Skeletal muscle satellite cell (primary cell): ENCODE data around the gene POLG2.
A peak's percentile ranks its signal among the peaks of the same experiment; 100 is the strongest.
"Not testable (repeated sequence)": the region's sequence is repeated elsewhere in the genome, so short reads cannot be mapped to it uniquely, and the experiment has no call there.

ENCODE experiments used
- H3K27me3 ChIP-seq: 2 replicates; pipeline ENCODE4 v1.7.0; 2013; ENCODE audit warnings: low read length; ENCODE audit not compliant: control insufficient read depth, insufficient read depth
- H3K36me3 ChIP-seq: 2 replicates; pipeline ENCODE4 v1.7.0; 2013; ENCODE audit warnings: mild to moderate bottlenecking, control low read depth, low read length; ENCODE audit not compliant: insufficient read depth
- H3K4me1 ChIP-seq: 2 replicates; pipeline ENCODE4 v1.7.0; 2013; ENCODE audit warnings: low read length; ENCODE audit not compliant: control insufficient read depth, insufficient read depth
- H3K4me2 ChIP-seq: 2 replicates; pipeline ENCODE4 v1.7.0; 2013; ENCODE audit warnings: mild to moderate bottlenecking, low read length
- H3K4me3 ChIP-seq: 2 replicates; pipeline ENCODE4 v1.7.0; 2013; ENCODE audit warnings: low read length
- H3K9ac ChIP-seq: 2 replicates; pipeline ENCODE4 v1.7.0; 2013; ENCODE audit warnings: mild to moderate bottlenecking, low read depth, low read length, moderate library complexity
- H3K9me3 ChIP-seq: replicated peaks from 2 replicates; pipeline ENCODE4 v1.7.0; 2013; ENCODE audit warnings: mild to moderate bottlenecking, control low read depth, low read length

Gene POLG2

DNA sequence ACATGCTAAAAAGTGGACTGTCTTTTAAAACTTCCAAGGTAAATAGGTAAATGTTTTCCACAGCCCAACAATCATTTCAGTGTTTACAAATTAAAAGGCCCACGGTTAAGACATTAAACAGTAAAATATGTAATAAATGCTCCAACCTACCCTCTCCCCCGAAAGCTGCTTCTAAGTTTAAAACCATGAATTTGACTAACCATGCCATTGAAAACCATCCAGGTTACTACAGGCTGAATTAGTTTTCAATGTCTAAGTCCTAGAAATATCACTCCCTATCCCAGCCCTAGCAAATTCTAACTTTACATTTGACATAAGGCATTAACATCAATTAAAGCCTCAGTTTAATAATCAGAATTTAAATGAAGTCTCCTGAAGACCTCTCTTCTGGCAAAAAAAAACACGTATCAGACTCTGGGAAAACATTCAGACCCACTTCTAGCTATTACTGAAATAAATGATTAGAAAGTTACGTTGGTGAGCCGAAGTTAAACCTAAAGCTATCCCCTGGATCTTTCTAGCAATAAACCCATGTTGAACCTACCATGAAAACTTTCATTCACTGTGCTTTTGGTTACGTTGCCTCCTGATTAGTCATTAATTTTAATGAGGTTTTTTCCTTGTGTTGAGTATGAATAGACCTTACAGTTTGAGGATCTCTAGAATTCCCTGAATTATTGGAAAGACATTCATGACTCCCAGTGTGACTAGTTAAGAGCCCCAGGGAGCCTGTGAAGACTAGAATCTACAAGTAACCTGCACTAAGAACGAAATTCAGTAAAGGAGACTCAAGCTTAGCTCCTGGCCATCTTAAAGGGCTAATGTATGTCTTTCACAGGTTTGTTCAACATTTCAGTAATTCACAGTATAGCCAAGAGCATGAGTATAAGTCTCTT, 1.7 kb upstream of the POLG2 start:
- Histone ChIP-seq H3K9ac (peak overlapping the region; percentile 80), H3K4me2 (peak overlapping the region; percentile 91), H3K4me1 (peaks cover 65% of the 10 kb centered on the region), H3K4me3 (no peak overlapping the region), H3K9me3 (no peaks in the 10 kb centered on the region), H3K27me3 (no peaks in the 10 kb centered on the region), H3K36me3 (peaks cover 62% of the 10 kb centered on the region)

DNA sequence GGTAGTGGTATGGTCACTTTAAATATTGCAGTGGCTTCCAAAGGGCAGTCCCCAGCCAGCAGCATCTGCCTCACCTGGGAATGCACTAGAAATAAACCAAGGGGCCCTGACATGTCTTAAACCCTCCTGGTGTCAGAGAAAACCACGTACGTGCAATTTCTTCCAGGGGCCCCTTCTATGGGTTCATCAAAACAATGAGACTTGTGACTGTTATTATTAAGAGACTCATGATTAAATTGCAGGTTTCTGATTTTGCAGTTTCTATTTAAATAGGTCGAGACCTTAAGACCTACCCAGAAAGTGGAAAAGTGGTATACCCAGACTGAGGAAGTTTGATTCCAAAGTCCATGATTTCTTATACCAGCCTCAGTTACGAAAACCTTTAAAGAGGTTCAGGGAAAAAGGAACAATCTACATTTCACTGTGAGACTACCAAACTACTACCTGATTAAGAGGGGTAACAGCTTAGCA, 746 bp upstream of the POLG2 start:
- H3K4me1 ChIP-seq, result peaks cover 56% of the 10 kb centered on the region

GRCh38 chr17:64496348-64496785, 487 bp downstream of the POLG2 start:
- peaks cover 48% of the 10 kb centered on the region for H3K4me1 ChIP-seq
- peaks cover 52% of the 10 kb centered on the region for H3K36me3 ChIP-seq

More for the DNA sequence above, 746 bp upstream of the POLG2 start:
- peak overlapping the region; percentile 91 for H3K4me2 ChIP-seq
- no peaks in the 10 kb centered on the region for H3K27me3 ChIP-seq
- H3K9me3 ChIP-seq, result no peaks in the 10 kb centered on the region
- H3K36me3 ChIP-seq, result peaks cover 57% of the 10 kb centered on the region
- peak overlapping the region; percentile 85 for H3K4me3 ChIP-seq
- H3K9ac ChIP-seq, result peak overlapping the region; percentile 80

DNA sequence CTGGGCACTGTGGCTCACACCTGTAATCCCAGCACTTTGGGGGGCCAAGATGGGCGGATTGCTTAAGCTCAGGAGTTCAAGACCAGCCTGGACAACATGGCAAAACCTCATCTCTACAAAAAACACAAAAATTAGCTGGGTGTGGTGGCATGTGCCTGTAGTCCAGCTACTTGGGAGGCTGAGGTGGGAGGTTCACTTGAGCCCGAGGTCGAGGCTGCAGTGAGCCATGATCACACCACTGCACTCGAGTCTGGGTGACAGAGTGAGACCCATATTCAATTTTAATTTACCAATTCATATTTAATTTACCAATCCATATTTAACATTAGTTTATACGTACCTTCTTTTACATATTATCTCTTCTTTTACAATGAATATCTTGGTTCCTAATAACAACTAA, 1.6 kb downstream of the POLG2 start:
- Histone ChIP-seq H3K4me2 (peak overlapping the region; percentile 91), H3K4me1 (peaks cover 38% of the 10 kb centered on the region), H3K36me3 (peaks cover 49% of the 10 kb centered on the region)
- not testable (repeated sequence) for H3K4me3 ChIP-seq, H3K9me3 ChIP-seq, H3K27me3 ChIP-seq, H3K9ac ChIP-seq

More at GRCh38 chr17:64496348-64496785, 487 bp downstream of the POLG2 start:
- H3K9me3 ChIP-seq, result no peaks in the 10 kb centered on the region
- H3K27me3 ChIP-seq, result no peaks in the 10 kb centered on the region
- peak overlapping the region; percentile 80 for H3K9ac ChIP-seq
- H3K4me2 ChIP-seq, result peak overlapping the region; percentile 91
- H3K4me3 ChIP-seq, result peak overlapping the region; percentile 85

- Histone ChIP-seq H3K9ac (no peak overlapping the region), H3K27me3 (no peaks in the 10 kb centered on the region), H3K4me3 (no peak overlapping the region), H3K4me1 (peaks cover 26% of the 10 kb centered on the region), H3K4me2 (no peak overlapping the region), H3K36me3 (peaks cover 47% of the 10 kb centered on the region), H3K9me3 (no peaks in the 10 kb centered on the region)
These were observed 2.7 kb downstream of the POLG2 start for GRCh38 chr17:64494121-64494520.

- Histone ChIP-seq H3K9me3 (no peaks in the 10 kb centered on the region), H3K27me3 (no peaks in the 10 kb centered on the region), H3K4me2 (no peak overlapping the region), H3K4me1 (peaks cover 12% of the 10 kb centered on the region), H3K36me3 (peaks cover 32% of the 10 kb centered on the region), H3K9ac (no peak overlapping the region), H3K4me3 (no peak overlapping the region)
These were observed 4.3 kb downstream of the POLG2 start for GRCh38 chr17:64492481-64493109.

DNA sequence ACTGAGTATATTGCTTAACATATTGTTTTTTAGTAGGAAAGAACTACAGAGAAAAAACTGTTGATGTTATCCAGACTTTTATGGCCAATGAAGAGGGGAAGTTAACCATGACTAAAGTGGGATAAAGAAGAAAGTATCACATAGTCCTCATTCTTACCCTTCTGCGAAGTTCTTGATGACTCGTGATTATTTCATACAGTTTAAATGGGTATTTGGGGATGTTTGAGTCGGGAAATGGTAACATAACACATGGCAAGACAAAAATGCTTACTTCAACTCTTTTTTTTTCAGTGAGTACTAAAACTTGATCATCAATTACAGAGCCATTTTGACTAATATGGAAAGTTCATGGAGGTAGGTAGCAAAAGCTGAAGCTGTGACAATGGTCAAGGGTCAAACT, 4.9 kb downstream of the POLG2 start:
- no peaks in the 10 kb centered on the region for H3K9me3 ChIP-seq
- H3K4me1 ChIP-seq, result peaks cover 7% of the 10 kb centered on the region
- H3K27me3 ChIP-seq, result no peaks in the 10 kb centered on the region
- H3K4me2 ChIP-seq, result no peak overlapping the region
- H3K36me3 ChIP-seq, result peaks cover 29% of the 10 kb centered on the region
- H3K4me3 ChIP-seq, result no peak overlapping the region
- no peak overlapping the region for H3K9ac ChIP-seq

DNA sequence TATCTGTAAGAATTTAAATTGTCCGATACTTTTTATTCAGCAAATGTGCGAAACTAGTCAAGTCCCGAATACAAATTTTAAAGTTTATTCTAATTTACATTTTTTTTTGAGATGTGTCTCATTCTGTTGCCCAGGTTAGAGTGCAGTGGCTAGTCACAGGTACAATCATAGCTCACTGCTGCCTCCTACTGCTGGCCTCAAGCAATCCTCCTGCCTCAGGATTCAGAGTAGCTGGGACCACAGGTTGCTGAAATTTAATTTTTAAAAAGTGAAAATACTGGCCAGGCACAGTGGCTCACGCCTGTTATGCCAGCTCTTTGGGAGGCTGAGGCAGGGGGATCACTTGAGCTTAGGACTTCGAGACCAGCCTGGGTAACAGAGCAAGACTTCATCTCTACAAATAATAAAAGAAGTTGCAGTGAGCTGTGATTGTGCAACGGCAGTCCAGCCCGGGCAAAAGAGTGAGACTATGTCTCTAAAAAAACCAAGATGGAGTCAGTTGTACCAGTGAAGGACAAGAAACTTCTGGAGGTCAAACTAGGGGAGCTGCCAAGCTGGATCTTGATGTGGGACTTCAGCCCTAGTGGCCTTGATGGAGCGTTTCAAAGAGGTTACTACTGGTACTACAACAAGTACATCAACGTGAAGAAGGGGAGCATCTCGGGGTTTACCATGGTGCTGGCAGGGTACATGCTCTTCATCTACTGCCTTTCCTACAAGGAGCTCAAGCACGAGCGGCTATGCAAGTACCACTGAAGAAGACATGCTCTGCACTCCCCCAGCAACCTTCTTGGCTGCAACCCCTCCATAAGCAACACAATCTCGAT, 5.6 kb downstream of the POLG2 start:
- H3K36me3 ChIP-seq, result peaks cover 33% of the 10 kb centered on the region
- H3K9me3 ChIP-seq, result no peaks in the 10 kb centered on the region
- no peak overlapping the region for H3K9ac ChIP-seq
- no peak overlapping the region for H3K4me2 ChIP-seq
- peaks cover 7% of the 10 kb centered on the region for H3K4me1 ChIP-seq
- no peaks in the 10 kb centered on the region for H3K27me3 ChIP-seq
- H3K4me3 ChIP-seq, result no peak overlapping the region

DNA sequence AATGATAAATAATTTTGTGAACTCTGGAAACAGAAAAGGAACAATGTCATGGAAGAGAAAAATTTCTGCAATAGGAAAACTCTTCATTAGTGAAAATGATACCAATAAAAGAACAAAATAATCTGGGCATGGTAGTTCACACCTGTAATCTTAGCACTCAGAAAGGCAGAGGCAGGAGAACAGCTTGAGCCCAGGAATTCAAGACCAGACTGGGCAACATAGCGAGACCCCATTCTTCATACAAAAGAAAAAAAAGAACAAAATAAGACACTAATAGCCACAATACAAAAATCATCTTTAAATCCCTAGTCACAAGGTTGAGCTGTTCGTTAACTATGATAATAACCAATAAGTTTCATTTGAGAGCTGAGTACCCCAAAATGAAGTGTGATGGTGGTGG, 8.6 kb downstream of the POLG2 start:
- H3K4me3 ChIP-seq, result no peak overlapping the region
- no peak overlapping the region for H3K4me2 ChIP-seq
- no peaks in the 10 kb centered on the region for H3K4me1 ChIP-seq
- peaks cover 43% of the 10 kb centered on the region for H3K36me3 ChIP-seq
- no peaks in the 10 kb centered on the region for H3K27me3 ChIP-seq
- H3K9me3 ChIP-seq, result no peaks in the 10 kb centered on the region
- no peak overlapping the region for H3K9ac ChIP-seq

GRCh38 chr17:64484380-64484779, 12.5 kb downstream of the POLG2 start:
- Histone ChIP-seq H3K4me1 (no peaks in the 10 kb centered on the region), H3K36me3 (peaks cover 29% of the 10 kb centered on the region), H3K4me2 (no peak overlapping the region), H3K9ac (no peak overlapping the region), H3K27me3 (no peaks in the 10 kb centered on the region), H3K4me3 (no peak overlapping the region), H3K9me3 (no peaks in the 10 kb centered on the region)

DNA sequence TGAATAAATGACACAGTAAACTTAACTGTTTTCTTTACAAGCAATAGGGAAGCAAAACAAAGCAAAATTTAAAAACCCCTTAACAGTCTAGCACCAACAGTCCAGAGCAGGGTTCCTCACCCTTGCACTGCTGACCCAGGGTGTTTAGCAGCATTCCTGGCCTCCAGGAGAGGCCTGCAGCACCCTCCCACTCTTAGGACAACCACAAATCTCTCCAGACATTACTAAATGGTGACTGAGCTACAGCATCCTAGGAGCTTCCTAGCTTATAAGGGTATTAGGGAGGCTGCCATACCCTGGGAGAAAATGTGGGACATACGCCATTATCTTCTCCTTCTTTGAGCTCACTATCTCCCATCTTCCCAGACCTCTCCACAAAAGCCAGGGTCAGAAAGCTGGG, 15.9 kb downstream of the POLG2 start:
- H3K36me3 ChIP-seq, result peaks cover 23% of the 10 kb centered on the region
- no peak overlapping the region for H3K4me2 ChIP-seq
- no peaks in the 10 kb centered on the region for H3K27me3 ChIP-seq
- H3K9me3 ChIP-seq, result no peaks in the 10 kb centered on the region
- H3K9ac ChIP-seq, result no peak overlapping the region
- no peaks in the 10 kb centered on the region for H3K4me1 ChIP-seq
- H3K4me3 ChIP-seq, result no peak overlapping the region
